Liver (tissue), 9 donors: ENCODE measurements around the gene TRIP13. TPM values are rescaled to one million over a fixed set of nuclear protein-coding genes. Genes with fewer than 3 reads are reported as not detected.

Source experiments
- DNase-seq: peaks from one replicate; pipeline ENCODE4 v3.0.0-alpha.2; 2017; ENCODE audit warnings: low spot score
- H3K27ac ChIP-seq, 2 donors: one replicate each; pipeline ENCODE4 v1.7.0; 2013; ENCODE audit warnings: inconsistent platforms in 2 of 2, low read length in 2 of 2, control low read depth in 1 of 2, low read depth in 1 of 2, mild to moderate bottlenecking in 1 of 2
- H3K27me3 ChIP-seq, 4 donors: one replicate each; pipeline versions ENCODE4 v1.6.1 to v1.7.0; 2013; ENCODE audit warnings: low read length in 3 of 4, inconsistent platforms in 1 of 4, mild to moderate bottlenecking in 1 of 4, moderate library complexity in 1 of 4; ENCODE audit not compliant: control insufficient read depth in 4 of 4, insufficient read depth in 4 of 4
- H3K36me3 ChIP-seq, 4 donors: one replicate each; pipeline versions ENCODE4 v1.6.1 to v1.7.0; 2013; ENCODE audit warnings: low read length in 3 of 4, mild to moderate bottlenecking in 3 of 4, low read depth in 1 of 4, moderate library complexity in 1 of 4; ENCODE audit not compliant: control insufficient read depth in 4 of 4, insufficient read depth in 3 of 4
- H3K4me1 ChIP-seq, 4 donors: one replicate each; pipeline versions ENCODE4 v1.6.1 to v1.7.0; 2013; ENCODE audit warnings: low read length in 3 of 4, mild to moderate bottlenecking in 3 of 4, moderate library complexity in 1 of 4; ENCODE audit not compliant: control insufficient read depth in 4 of 4, insufficient read depth in 4 of 4
- H3K4me3 ChIP-seq, 3 donors: one replicate each; pipeline versions ENCODE4 v1.6.1 to v1.7.0; 2013; ENCODE audit warnings: low read length in 3 of 3, control low read depth in 1 of 3, low read depth in 1 of 3, mild to moderate bottlenecking in 1 of 3
- H3K9ac ChIP-seq, 2 donors: one replicate each; pipeline ENCODE4 v1.7.0; 2013; ENCODE audit warnings: low read length in 2 of 2, mild to moderate bottlenecking in 2 of 2, moderate library complexity in 2 of 2, control low read depth in 1 of 2, low read depth in 1 of 2
- H3K9me3 ChIP-seq, 4 donors: one replicate each; pipeline versions ENCODE4 v1.6.1 to v1.7.0; 2013; ENCODE audit warnings: low read length in 3 of 4; ENCODE audit not compliant: control insufficient read depth in 4 of 4
- CTCF ChIP-seq: fragments of 150-350 bp; IDR thresholded peaks from 2 replicates; pipeline ENCODE4 v1.5.1; 2017; ENCODE audit warnings: improper control_type of control experiment, low read depth, low read length; ENCODE audit not compliant: missing input control
- FOXA1 ChIP-seq: IDR thresholded peaks from 2 replicates; pipeline ENCODE4 v1.6.1; 2016; ENCODE audit warnings: antibody characterized with exemption
- FOXA2 ChIP-seq: IDR thresholded peaks from 2 replicates; pipeline ENCODE4 v1.6.1; 2016; ENCODE audit warnings: antibody characterized with exemption
- GABPA ChIP-seq, 2 donors: IDR thresholded peaks in 1 of 2; conservative IDR thresholded peaks in 1 of 2; 2 replicates each; pipeline ENCODE4 v1.6.1; 2016; ENCODE audit warnings: antibody characterized with exemption in 2 of 2, mild to moderate bottlenecking in 1 of 2, moderate library complexity in 1 of 2
- HNF4A ChIP-seq, 2 donors: conservative IDR thresholded peaks; 2 replicates each; pipeline ENCODE4 v1.6.1; 2016; ENCODE audit warnings: antibody characterized with exemption in 2 of 2, mild to moderate bottlenecking in 2 of 2
- HNF4G ChIP-seq: IDR thresholded peaks from 2 replicates; pipeline ENCODE4 v1.6.1; 2016; ENCODE audit warnings: antibody characterized with exemption
- JUND ChIP-seq, 2 donors: IDR thresholded peaks; 2 replicates each; pipeline ENCODE4 v1.6.1; 2016; ENCODE audit warnings: antibody characterized with exemption in 2 of 2
- NR2F2 ChIP-seq: IDR thresholded peaks from 2 replicates; pipeline ENCODE4 v1.6.1; 2016; ENCODE audit warnings: antibody characterized with exemption
- RAD21 ChIP-seq, 2 donors: IDR thresholded peaks; 2 replicates each; pipeline ENCODE4 v1.6.1; 2016; ENCODE audit warnings: antibody characterized with exemption in 2 of 2, mild to moderate bottlenecking in 2 of 2
- RXRA ChIP-seq, 2 donors: IDR thresholded peaks; 2 replicates each; pipeline ENCODE4 v1.6.1; 2017 to 2018; ENCODE audit warnings: antibody characterized with exemption in 2 of 2, mild to moderate bottlenecking in 1 of 2
- SP1 ChIP-seq: IDR thresholded peaks from 2 replicates; pipeline ENCODE4 v1.6.1; 2018; ENCODE audit warnings: antibody characterized with exemption, mild to moderate bottlenecking
- TAF1 ChIP-seq: conservative IDR thresholded peaks from 2 replicates; pipeline ENCODE4 v1.6.1; 2016; ENCODE audit warnings: antibody characterized with exemption, mild to moderate bottlenecking
- YY1 ChIP-seq: IDR thresholded peaks from 2 replicates; pipeline ENCODE4 v1.6.1; 2016; ENCODE audit warnings: antibody characterized with exemption, mild to moderate bottlenecking
- ZBTB33 ChIP-seq: IDR thresholded peaks from 2 replicates; pipeline ENCODE4 v1.6.1; 2016; ENCODE audit warnings: antibody characterized with exemption
- WGBS: extraction: QIAGEN DNeasy Blood & Tissue Kit; methylation state at CpG from one replicate; pipeline ENCODE4 v1.1.7; 2013; 5-methylcytosine and 5-hydroxymethylcytosine counted together
- polyA plus RNA-seq, 2 donors: library from polyadenylated mRNA; stranded (reverse) in 1 of 2; unstranded in 1 of 2; fragments of 200-250 nt in 1 of 2; fragments of >200 nt in 1 of 2; fragmentation: Nextera tagmentation in 1 of 2; extraction: Ambion mirVana in 1 of 2; gene quantifications; one replicate each; pipeline versions ENCODE4 v1.2.1 to v1.2.3, GENCODE V29; 2013 to 2015
- total RNA-seq, 2 donors: library from RNA; depleted of rRNA; stranded (reverse); fragments of >200 nt; gene quantifications; one replicate each; pipeline ENCODE4 v1.2.3, GENCODE V29; 2014
- TF ChIP-seq, protein P1 (sequence below): IDR thresholded peaks from 2 replicates; pipeline ENCODE4 v1.6.1; 2016; ENCODE audit warnings: antibody characterized with exemption
- TF ChIP-seq, protein P2 (sequence below): IDR thresholded peaks from 2 replicates; pipeline ENCODE4 v1.6.1; 2016; ENCODE audit warnings: antibody characterized with exemption
- donor health status: healthy.
- donor health status: healthy.
- donor health status: healthy.
- donor health status: healthy.
- donor health status: healthy.

TRIP13 gene
- total and polyA plus RNA-seq, 4 donors: 0.42 to 12.4 (median 0.84) TPM

GRCh38 chr5:886716-887325 is 5.9 kb upstream of the TRIP13 start:
- H3K27me3 ChIP-seq: no peaks in the 10 kb centered on the region
- 96% methylated on average over 26 of the region's 26 CpGs for WGBS
- no peaks in the 10 kb centered on the region for H3K9me3 ChIP-seq
- H3K36me3 ChIP-seq: peaks cover 13 to 85% (median 58%) of the 10 kb centered on the region in 4 donors
- H3K27ac ChIP-seq: no peak overlapping the region
- H3K4me1 ChIP-seq: peaks cover 0 to 8% (median 5%) of the 10 kb centered on the region in 4 donors
- TF ChIP-seq SP1 (no peak), JUND (IDR thresholded peaks at IDR 0.05) (no peak), TAF1 (no peak), HNF4A (conservative IDR thresholded peaks at IDR 0.05) (no peak), ZBTB33 (no peak), NR2F2 (no peak), HNF4G (no peak), RXRA (IDR thresholded peaks at IDR 0.05) (no peak), FOXA2 (no peak), RAD21 (IDR thresholded peaks at IDR 0.05) (no peak), FOXA1 (no peak), GABPA (IDR thresholded peaks at IDR 0.05 in 1 of 2, conservative IDR thresholded peaks at IDR 0.05 in 1 of 2) (no peak), YY1 (no peak)
- TF ChIP-seq, protein P1, sequence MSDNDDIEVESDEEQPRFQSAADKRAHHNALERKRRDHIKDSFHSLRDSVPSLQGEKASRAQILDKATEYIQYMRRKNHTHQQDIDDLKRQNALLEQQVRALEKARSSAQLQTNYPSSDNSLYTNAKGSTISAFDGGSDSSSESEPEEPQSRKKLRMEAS: no peak
- TF ChIP-seq, protein P2, sequence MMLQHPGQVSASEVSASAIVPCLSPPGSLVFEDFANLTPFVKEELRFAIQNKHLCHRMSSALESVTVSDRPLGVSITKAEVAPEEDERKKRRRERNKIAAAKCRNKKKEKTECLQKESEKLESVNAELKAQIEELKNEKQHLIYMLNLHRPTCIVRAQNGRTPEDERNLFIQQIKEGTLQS: no peak
- H3K9ac ChIP-seq: no peak overlapping the region
- no peak overlapping the region for H3K4me3 ChIP-seq
- DNase-seq: no peak

DNA sequence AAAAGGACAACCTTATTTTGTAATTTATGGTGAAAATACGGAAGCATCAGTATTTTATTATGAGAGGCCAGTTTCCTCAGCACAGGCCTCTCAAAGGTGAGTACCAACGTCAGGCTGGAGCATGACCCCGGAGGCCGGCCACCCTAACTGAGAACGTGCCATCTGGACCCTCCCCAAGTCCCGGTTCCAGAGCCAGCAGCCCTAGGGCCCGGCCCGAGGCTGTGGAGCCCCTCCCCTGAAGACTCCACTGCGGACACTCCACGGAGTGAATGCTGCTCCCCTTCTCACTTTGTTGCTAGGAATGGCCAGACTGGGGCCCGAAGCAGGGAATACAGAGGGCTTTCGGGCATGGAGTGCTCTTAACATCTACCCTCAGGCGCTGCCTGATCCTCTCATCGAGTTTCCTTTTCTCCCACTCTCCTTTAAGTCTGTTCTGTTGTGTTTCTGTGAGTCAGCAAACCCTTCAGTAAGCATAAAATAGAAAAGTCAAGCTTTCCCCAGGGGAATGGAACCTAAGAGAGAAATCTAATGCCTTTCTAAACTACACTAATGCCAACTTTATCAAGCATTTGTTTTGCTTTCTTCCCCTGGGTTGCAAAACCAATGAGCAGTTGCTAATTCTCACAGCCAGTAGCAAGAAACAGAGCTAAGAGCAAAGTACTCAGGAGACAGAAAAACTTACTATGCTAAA is 4.6 kb upstream of the TRIP13 start:
- Histone ChIP-seq H3K36me3 (peaks cover 13 to 73% (median 57%) of the 10 kb centered on the region in 4 donors), H3K27ac (no peak overlapping the region), H3K4me1 (peaks cover 3 to 17% (median 11%) of the 10 kb centered on the region in 4 donors), H3K4me3 (no peak overlapping the region), H3K9ac (no peak overlapping the region), H3K9me3 (no peaks in the 10 kb centered on the region), H3K27me3 (no peaks in the 10 kb centered on the region)
- TF ChIP-seq TAF1 (no peak), FOXA2 (no peak), RAD21 (IDR thresholded peaks at IDR 0.05) (no peak), GABPA (IDR thresholded peaks at IDR 0.05 in 1 of 2, conservative IDR thresholded peaks at IDR 0.05 in 1 of 2) (no peak), HNF4A (conservative IDR thresholded peaks at IDR 0.05) (no peak)
- TF ChIP-seq, protein P2: no peak
- no peak for DNase-seq
- WGBS: 77% methylated on average over 14 of the region's 14 CpGs

- Histone ChIP-seq H3K4me3 (no peak overlapping the region), H3K27me3 (no peaks in the 10 kb centered on the region), H3K4me1 (peaks cover 5 to 21% (median 13%) of the 10 kb centered on the region in 4 donors), H3K9ac (no peak overlapping the region), H3K9me3 (no peaks in the 10 kb centered on the region), H3K36me3 (peaks cover 12 to 68% (median 54%) of the 10 kb centered on the region in 4 donors), H3K27ac (no peak overlapping the region)
- 94% methylated on average over 11 of the region's 11 CpGs for WGBS
- DNase-seq: no peak
- TF ChIP-seq, protein P1: no peak
- TF ChIP-seq FOXA1 (no peak), TAF1 (no peak), CTCF (no peak), GABPA (IDR thresholded peaks at IDR 0.05 in 1 of 2, conservative IDR thresholded peaks at IDR 0.05 in 1 of 2) (no peak), HNF4A (conservative IDR thresholded peaks at IDR 0.05) (no peak), ZBTB33 (no peak), NR2F2 (no peak)
- TF ChIP-seq, protein P2: no peak
Observed at GRCh38 chr5:888638-889035, 4.0 kb upstream of the TRIP13 start.
